Left lung (tissue), 10 donors: Measurements from ENCODE around the gene TRUB1. TPM values are rescaled to one million over a fixed set of nuclear protein-coding genes. Genes with fewer than 3 reads are reported as not detected.

ENCODE experiments used
- ATAC-seq: fragments of 200-7000 bp; cut with Tn5 transposase; one replicate; pipeline ENCODE4 v1.9.1; 2020; ENCODE audit warnings: moderate library complexity
- DNase-seq, 4 donors: peaks; one replicate each; pipeline ENCODE4 v3.0.0-alpha.2; 2013 to 2020
- H3K27ac ChIP-seq, 2 donors: fragments of 200-600 bp; sonication (generic) in 1 of 2; one replicate each; pipeline versions ENCODE4 v1.5.0 to v1.8.0; 2020 to 2021
- H3K27me3 ChIP-seq, 2 donors: fragments of 200-600 bp; sonication (generic) in 1 of 2; one replicate each; pipeline versions ENCODE4 v1.5.0 to v1.8.0; 2020 to 2021
- H3K36me3 ChIP-seq, 2 donors: fragments of 200-600 bp; sonication (generic) in 1 of 2; one replicate each; pipeline versions ENCODE4 v1.5.0 to v1.8.0; 2020 to 2021
- H3K4me1 ChIP-seq, 2 donors: fragments of 200-600 bp; one replicate each; pipeline ENCODE4 v1.8.0; 2021
- H3K4me3 ChIP-seq, 2 donors: fragments of 200-600 bp; sonication (generic) in 1 of 2; one replicate each; pipeline versions ENCODE4 v1.5.0 to v1.8.0; 2020 to 2021; ENCODE audit warnings: mild to moderate bottlenecking in 1 of 2
- H3K9me3 ChIP-seq, 2 donors: fragments of 200-600 bp; sonication (generic) in 1 of 2; one replicate each; pipeline versions ENCODE4 v1.5.0 to v1.8.0; 2020 to 2021
- intact Hi-C, 2 donors: fragments of 100-400 bp; cut with DNase I; formaldehyde crosslinking; loops; one replicate each; pipeline versions ENCODE4 v1.11.2 to v1.14.2; 2022
- polyA plus RNA-seq, 6 donors: library from polyadenylated mRNA; unstranded; fragments of 120-200 nt; gene quantifications; one replicate each; pipeline ENCODE4 v1.2.1, GENCODE V29; 2013; ENCODE audit not compliant: insufficient read length in 6 of 6
- total RNA-seq, 2 donors: library from RNA; stranded (reverse); fragmentation: NEBNext Ultra II Directional; extraction: Animal tissue kit (Norgen Biotek cat#: 25700); gene quantifications; one replicate each; pipeline ENCODE4 v1.2.1, GENCODE V29; 2021
- TF ChIP-seq, protein P1 (sequence below), 2 donors: fragments of 200-600 bp; sonication (generic) in 1 of 2; IDR thresholded peaks; one replicate each; pipeline versions ENCODE4 v1.5.0 to v1.8.0; 2021; ENCODE audit warnings: antibody characterized with exemption in 2 of 2
- donor health status: DM: no; HTN: yes; CAD: no.
- donor health status: DM: no; HTN: no; CAD: no.

Gene TRUB1
- total and polyA plus RNA-seq, 8 donors: 11.8 to 31.5 (median 28.4) TPM

DNA sequence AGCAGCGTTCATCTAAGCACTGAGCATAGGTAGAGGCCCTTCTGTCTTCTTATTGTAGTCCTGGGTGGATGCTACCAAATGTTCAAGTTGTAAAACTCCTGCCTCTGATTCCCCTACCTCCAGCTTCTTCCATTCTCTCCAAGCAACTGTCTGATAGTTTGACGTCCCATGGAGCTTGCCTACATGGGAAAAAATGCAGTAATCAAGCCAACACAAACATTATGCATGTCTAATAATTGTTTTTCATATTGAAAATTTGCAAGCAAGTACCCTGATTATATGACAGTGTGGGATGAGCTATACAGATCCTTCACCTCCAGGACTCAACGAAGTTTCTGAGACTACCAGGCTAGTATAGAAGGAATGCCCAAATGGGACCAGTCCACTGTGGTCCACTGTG, 31.0 kb upstream of the TRUB1 start:
- DNase-seq (no peak), ATAC-seq (no peak)
- H3K27me3 ChIP-seq: no peaks in the 10 kb centered on the region
- H3K36me3 ChIP-seq: no peaks in the 10 kb centered on the region
- no peak overlapping the region for H3K4me3 ChIP-seq
- TF ChIP-seq, protein P1, sequence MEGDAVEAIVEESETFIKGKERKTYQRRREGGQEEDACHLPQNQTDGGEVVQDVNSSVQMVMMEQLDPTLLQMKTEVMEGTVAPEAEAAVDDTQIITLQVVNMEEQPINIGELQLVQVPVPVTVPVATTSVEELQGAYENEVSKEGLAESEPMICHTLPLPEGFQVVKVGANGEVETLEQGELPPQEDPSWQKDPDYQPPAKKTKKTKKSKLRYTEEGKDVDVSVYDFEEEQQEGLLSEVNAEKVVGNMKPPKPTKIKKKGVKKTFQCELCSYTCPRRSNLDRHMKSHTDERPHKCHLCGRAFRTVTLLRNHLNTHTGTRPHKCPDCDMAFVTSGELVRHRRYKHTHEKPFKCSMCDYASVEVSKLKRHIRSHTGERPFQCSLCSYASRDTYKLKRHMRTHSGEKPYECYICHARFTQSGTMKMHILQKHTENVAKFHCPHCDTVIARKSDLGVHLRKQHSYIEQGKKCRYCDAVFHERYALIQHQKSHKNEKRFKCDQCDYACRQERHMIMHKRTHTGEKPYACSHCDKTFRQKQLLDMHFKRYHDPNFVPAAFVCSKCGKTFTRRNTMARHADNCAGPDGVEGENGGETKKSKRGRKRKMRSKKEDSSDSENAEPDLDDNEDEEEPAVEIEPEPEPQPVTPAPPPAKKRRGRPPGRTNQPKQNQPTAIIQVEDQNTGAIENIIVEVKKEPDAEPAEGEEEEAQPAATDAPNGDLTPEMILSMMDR (IDR thresholded peaks at IDR 0.05): no peak
- H3K9me3 ChIP-seq: no peaks in the 10 kb centered on the region
- intact Hi-C loops: no loop called here
- no peak overlapping the region for H3K27ac ChIP-seq
- no peaks in the 10 kb centered on the region for H3K4me1 ChIP-seq

DNA sequence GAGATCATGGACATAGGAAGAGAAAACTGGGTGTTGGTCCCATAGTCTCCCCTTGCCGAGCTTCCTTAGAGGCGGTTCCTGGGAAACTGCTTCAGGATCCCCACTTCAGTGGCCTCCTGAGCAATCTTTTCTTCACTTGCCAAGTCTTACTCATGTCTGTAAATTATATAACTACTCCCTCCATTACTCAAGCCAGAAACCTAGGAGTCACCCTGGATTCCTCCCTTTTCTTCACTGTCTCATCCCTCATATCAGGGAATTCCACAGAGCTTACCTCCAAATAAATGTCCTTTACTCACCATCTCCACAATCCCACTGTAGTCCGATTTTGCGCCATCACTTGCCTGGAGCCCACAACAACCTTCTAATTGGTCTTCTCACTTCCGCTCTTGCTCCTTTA, 29.1 kb upstream of the TRUB1 start:
- no peaks in the 10 kb centered on the region for H3K9me3 ChIP-seq
- no peaks in the 10 kb centered on the region for H3K4me1 ChIP-seq
- intact Hi-C loops: no loop called here
- H3K27ac ChIP-seq: no peak overlapping the region
- no peak overlapping the region for H3K4me3 ChIP-seq
- TF ChIP-seq, protein P1 (IDR thresholded peaks at IDR 0.05): no peak
- no peaks in the 10 kb centered on the region for H3K27me3 ChIP-seq
- no peaks in the 10 kb centered on the region for H3K36me3 ChIP-seq
- DNase-seq (no peak), ATAC-seq (no peak)

DNA sequence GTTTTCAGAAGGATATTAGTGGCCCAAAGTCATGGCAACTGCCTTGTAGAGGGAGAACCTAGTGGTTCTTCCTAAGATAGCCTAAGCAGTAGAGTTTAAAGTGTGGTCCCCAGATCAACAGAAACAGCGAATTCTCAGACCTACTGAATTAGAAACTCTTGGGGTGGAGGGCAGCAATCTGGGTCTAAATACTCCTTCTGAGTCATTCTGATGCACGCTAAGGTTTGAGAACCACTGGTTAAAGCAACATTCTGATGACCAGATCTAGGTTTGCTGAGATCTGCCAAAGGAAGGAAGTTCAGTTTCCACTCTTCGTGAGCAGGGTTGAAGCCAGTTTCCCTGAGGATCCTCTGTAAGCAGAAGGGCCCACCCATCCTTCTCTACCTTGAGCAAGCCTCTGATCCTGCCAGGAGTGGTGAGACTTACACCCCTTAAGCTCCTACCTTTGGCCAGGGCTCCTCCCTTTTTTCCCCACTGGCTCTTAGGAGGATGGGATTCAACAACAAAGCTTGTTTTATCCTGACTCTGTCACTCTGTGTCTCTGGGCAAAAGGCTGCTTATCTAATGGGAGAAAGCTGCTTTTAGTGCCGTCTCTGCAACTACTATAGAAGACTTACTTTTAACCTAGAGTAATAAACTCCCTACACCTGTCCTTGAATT, 26.8 kb upstream of the TRUB1 start:
- TF ChIP-seq, protein P1 (IDR thresholded peaks at IDR 0.05): no peak
- Histone ChIP-seq H3K27ac (no peak overlapping the region), H3K9me3 (no peaks in the 10 kb centered on the region), H3K4me3 (no peak overlapping the region), H3K36me3 (no peaks in the 10 kb centered on the region), H3K27me3 (no peaks in the 10 kb centered on the region), H3K4me1 (no peaks in the 10 kb centered on the region)
- intact Hi-C loops: no loop called here
- no peak for DNase-seq
- no peak for ATAC-seq

DNA sequence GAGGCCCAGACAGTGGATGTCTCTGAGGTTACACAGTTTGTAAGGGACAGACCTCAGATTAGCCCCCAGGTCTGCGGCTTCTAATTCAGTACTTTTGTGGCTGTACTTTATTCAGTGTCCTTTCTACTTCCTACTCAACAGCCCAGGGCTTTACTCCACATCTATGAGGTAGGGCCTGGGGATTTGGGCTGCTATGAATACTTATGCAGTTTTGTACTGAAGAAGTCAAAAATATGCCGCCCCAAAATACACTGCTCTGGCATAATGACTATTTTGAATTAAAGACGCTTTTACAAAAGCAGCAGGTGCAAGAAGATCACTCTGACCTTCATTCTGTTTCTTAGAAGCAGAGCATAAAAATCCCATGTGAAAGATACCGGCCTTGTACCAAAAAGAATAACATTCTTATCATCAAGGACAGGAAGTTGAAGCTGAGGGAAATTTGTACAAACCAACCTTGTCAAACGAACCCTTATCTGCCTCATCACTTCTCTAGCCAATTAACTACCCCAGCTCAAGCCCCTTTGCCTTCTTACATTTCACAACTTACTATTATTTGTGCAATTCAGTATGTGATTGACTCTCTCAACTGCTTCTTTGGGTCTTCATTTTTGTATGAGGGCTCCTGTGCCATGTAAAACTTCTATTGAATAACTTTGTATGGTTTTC, 26.1 kb upstream of the TRUB1 start:
- no peak for DNase-seq
- Histone ChIP-seq H3K27me3 (no peaks in the 10 kb centered on the region), H3K36me3 (no peaks in the 10 kb centered on the region), H3K4me1 (no peaks in the 10 kb centered on the region), H3K27ac (no peak overlapping the region), H3K9me3 (no peaks in the 10 kb centered on the region), H3K4me3 (no peak overlapping the region)
- ATAC-seq: no peak
- intact Hi-C loops: no loop called here
- TF ChIP-seq, protein P1 (IDR thresholded peaks at IDR 0.05): no peak

DNA sequence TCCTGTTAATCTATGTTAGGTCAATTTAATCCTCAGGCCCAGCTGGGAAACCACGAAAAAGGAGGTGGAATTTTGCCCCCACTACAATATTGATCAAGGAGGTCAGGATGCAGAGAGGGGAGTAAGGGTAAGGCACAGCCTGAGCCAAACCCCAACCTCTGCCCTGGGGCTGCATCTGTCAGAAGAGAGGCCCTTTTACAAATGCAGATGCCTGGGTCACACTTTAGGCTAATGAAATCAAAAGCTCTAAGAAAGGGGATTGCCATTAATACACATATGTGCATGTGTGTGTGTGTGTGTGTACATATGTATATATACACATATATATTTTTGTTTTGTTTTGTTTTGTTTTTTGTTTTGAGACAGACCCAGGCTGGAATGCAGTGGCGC, 25.5 kb upstream of the TRUB1 start:
- H3K27ac ChIP-seq: no peak overlapping the region
- DNase-seq: no peak
- no peaks in the 10 kb centered on the region for H3K27me3 ChIP-seq
- no peaks in the 10 kb centered on the region for H3K9me3 ChIP-seq
- intact Hi-C loops: no loop called here
- no peak overlapping the region for H3K4me3 ChIP-seq
- TF ChIP-seq, protein P1 (IDR thresholded peaks at IDR 0.05): no peak
- H3K36me3 ChIP-seq: no peaks in the 10 kb centered on the region
- H3K4me1 ChIP-seq: no peaks in the 10 kb centered on the region
- ATAC-seq: no peak
